C4-2B (cell line): ENCODE measurements around the gene ILF3.

Experiments used
- H3K27ac ChIP-seq: fragments of 450-650 bp; 2 replicates; pipeline ENCODE4 v1.5.1; 2017
- ZFX ChIP-seq: fragments of 450-650 bp; IDR thresholded peaks from 2 replicates; pipeline ENCODE4 v1.6.1; 2017
- TF ChIP-seq, protein P1 (sequence below): fragments of 450-650 bp; conservative IDR thresholded peaks from 2 replicates; pipeline ENCODE4 v1.5.1; 2017; ENCODE audit warnings: mild to moderate bottlenecking

Gene ILF3

DNA sequence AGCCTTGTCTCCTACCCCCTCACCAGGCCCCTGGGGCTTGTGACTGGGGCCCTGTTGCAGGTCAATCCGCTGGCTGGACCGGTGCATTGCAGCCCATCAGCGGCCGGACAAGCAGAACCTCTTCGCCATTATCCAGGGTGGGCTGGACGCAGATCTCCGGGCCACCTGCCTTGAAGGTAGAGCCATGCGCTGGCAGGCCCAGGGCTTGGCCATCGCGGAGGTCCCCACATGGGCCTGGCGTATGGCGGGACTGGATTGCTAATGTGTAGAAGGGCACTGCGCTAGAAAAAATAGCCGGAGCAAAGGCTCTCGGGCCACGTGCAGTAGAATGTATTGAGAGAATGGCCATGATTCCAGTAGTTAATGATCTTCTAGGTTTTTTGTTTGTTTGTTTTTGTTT lies 53.3 kb downstream of the ILF3 start:
- no peak for TF ChIP-seq ZFX
- TF ChIP-seq, protein P1, sequence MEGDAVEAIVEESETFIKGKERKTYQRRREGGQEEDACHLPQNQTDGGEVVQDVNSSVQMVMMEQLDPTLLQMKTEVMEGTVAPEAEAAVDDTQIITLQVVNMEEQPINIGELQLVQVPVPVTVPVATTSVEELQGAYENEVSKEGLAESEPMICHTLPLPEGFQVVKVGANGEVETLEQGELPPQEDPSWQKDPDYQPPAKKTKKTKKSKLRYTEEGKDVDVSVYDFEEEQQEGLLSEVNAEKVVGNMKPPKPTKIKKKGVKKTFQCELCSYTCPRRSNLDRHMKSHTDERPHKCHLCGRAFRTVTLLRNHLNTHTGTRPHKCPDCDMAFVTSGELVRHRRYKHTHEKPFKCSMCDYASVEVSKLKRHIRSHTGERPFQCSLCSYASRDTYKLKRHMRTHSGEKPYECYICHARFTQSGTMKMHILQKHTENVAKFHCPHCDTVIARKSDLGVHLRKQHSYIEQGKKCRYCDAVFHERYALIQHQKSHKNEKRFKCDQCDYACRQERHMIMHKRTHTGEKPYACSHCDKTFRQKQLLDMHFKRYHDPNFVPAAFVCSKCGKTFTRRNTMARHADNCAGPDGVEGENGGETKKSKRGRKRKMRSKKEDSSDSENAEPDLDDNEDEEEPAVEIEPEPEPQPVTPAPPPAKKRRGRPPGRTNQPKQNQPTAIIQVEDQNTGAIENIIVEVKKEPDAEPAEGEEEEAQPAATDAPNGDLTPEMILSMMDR, result no peak

DNA sequence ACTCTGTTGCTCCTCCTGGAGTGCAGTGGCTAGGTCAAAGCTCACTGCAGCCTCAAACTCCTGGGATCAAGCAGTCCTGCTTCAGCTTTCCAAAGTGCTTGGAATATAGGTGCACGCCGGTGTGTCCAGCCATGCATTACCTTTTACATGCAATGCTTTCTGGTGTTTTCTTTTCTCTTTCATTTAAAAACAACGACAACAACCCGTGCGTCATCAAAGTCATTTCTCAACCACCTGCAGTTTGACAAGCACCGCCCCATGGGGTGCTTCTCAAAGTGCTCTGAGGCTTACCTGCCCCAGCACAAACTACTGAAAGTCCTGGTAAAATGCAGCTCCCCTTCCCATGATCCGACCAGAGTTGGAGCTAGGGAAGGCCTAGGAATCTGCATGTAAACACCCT lies 54.1 kb downstream of the ILF3 start:
- TF ChIP-seq, protein P1, result no peak
- TF ChIP-seq ZFX, result no peak
- H3K27ac ChIP-seq, result no peak overlapping the region

More for the DNA sequence above, 53.3 kb downstream of the ILF3 start:
- H3K27ac ChIP-seq, result no peak overlapping the region

DNA sequence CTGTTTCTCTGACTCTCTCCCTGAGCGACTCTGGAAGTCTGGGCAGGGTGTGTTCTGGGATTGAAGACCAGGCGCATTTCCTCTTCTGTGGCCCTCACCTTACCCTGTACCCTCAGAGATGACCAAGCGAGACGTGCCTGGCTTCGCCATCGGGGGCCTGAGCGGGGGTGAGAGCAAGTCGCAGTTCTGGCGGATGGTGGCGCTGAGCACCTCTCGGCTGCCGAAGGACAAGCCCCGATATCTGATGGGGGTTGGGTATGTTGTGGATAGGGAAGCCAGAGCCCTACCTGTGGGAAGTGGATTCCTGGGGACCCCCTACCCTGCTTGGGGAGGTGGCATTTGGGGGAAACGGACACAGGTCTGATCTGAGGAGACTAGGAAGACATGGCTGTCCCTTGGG lies 57.9 kb downstream of the ILF3 start:
- TF ChIP-seq ZFX, result no peak
- no peak overlapping the region for H3K27ac ChIP-seq

DNA sequence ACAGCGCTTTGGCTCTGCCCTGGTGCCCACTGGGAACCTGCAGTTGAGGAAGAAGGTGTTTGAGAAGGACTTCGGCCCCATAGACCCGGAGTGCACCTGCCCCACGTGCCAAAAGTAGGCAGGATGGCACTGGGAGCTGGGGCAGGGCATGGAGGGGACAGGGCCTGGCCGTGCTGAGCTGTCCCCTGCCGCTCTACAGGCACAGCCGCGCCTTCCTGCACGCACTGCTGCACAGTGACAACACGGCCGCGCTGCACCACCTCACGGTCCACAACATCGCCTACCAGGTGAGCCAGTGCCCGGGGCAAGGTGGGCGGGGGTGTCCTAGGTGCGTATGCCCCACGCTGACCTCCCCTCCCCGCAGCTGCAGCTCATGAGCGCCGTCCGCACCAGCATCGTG lies 58.6 kb downstream of the ILF3 start:
- TF ChIP-seq ZFX, result no peak
- TF ChIP-seq, protein P1, result no peak
- no peak overlapping the region for H3K27ac ChIP-seq

DNA sequence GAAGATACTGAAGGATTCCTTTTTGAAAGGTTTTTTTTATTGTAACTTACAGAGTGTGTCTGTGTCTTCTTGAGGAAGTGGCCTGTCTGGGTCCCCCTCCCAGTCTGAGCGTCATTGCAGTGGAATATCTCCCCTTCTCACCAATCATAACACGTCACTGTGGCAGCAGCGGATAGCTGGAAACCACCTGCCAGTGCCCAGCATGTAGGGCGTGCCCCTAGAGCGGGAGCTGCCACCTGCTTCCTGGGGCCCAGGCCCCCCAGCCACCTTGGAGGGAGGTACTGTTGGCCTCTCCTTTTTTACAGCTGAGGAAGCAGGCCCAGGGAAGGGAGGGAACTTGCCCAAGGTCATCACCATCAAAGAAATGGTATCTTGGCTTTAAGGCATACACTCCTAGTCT lies 59.2 kb downstream of the ILF3 start:
- H3K27ac ChIP-seq, result no peak overlapping the region
- TF ChIP-seq, protein P1, result no peak
- TF ChIP-seq ZFX, result no peak

DNA sequence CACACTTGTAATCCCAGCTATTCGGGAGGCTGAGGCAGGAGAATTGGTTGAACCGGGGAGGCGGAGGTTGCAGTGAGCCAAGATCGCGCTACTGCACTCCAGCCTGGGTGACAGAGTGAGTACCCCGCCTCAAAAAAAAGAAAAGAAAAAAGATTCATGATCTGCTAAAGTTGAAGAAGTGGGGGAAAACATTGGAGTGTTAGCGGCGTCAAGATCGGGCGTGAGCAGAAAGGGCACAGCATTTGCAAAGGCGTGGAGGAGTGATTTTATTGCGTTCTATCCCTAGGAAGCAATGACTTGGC lies 62.9 kb downstream of the ILF3 start:
- no peak for TF ChIP-seq ZFX
- TF ChIP-seq, protein P1, result no peak
- H3K27ac ChIP-seq, result peak overlapping the region; percentile 23; the same call in 1 of the 2 replicates

DNA sequence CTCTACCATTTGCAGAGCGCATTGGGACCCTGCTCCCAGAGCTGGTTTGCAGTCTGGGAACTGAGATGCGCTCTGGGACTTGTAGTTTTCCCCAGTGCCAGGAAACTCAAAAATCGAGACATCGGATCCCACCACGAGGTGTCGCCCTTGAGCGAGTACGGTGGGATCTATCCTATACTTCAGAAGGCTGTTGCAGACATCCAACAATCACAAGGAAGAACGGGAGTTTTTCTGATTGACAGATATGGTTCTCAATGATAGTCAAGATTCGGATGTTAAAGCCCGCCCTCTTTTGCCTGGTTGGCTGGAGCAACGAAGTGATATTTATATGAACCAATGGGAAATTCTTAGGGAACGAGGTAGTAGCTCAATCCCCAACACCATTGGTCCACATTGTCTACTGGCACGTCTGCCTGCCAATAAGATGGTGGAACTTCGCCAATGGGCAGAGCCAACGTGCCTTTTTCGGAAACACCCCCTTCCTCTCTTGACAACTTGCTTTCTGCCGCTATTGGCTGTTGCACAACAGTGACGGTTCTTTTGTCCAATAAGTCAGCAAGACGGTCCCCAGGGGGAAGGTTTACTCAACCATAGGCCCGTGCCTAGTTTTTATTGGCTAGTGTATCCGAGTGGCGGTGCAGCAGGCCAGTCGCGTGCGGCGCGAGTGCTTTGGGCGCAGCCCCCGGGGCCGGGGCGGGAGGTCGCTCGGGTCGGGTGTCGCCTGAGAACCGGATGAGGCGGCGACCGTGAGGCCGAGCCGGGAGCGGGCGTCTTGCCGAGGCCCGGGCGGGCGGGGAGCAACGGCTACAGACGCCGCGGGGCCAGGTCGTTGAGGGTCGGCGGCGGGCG lies 63.4 kb downstream of the ILF3 start, which contains the start of gene DNM2:
DNM2 (plus strand) TSS at position 724 of the 849 bp plus-strand sequence. CDS start 164 bp downstream, outside the sequence.
- no peak for TF ChIP-seq ZFX
- TF ChIP-seq, protein P1, result peak; percentile 94
- peak within 1 kb of the TSS; percentile 98 for H3K27ac ChIP-seq
